Thyroid gland (tissue), 4 donors: ENCODE data around the gene NUDT5. TPM values are rescaled to one million over a fixed set of nuclear protein-coding genes. Genes with fewer than 3 reads are reported as not detected.

Source experiments
- DNase-seq, 2 donors: peaks; one replicate each; pipeline ENCODE4 v3.0.0-alpha.2; 2019
- H3K27ac ChIP-seq, 3 donors: fragments of 200-600 bp; sonication (generic); 1 replicate in 2 of 3; 2 replicates in 1 of 3; pipeline ENCODE4 v1.5.1; 2016 to 2019; ENCODE audit warnings: mild to moderate bottlenecking in 1 of 3, moderate library complexity in 1 of 3
- H3K27me3 ChIP-seq: fragments of 200-600 bp; sonication (generic); one replicate; pipeline ENCODE4 v1.5.1; 2019
- H3K36me3 ChIP-seq, 2 donors: fragments of 200-600 bp; sonication (generic); one replicate each; pipeline ENCODE4 v1.5.1; 2016 to 2019
- H3K4me1 ChIP-seq, 2 donors: fragments of 200-600 bp; sonication (generic); one replicate each; pipeline ENCODE4 v1.5.1; 2017 to 2019
- H3K4me3 ChIP-seq, 3 donors: fragments of 200-600 bp; sonication (generic); replicated peaks in 1 of 3; 1 replicate in 2 of 3; 2 replicates in 1 of 3; pipeline ENCODE4 v1.5.1; 2016; ENCODE audit warnings: mild to moderate bottlenecking in 1 of 3
- H3K9me3 ChIP-seq: fragments of 200-600 bp; sonication (generic); one replicate; pipeline ENCODE4 v1.5.1; 2017
- POLR2A ChIP-seq, 2 donors: fragments of 450-650 bp; IDR thresholded peaks; one replicate each; pipeline ENCODE4 v1.6.1; 2017; ENCODE audit warnings: antibody characterized with exemption in 2 of 2, mild to moderate bottlenecking in 2 of 2, moderate library complexity in 1 of 2
- WGBS, 2 donors: methylation state at CpG; one replicate each; pipeline ENCODE4 v1.1.5; 2017; 5-methylcytosine and 5-hydroxymethylcytosine counted together
- intact Hi-C: fragments of 100-400 bp; cut with DNase I; formaldehyde crosslinking; loops from one replicate; pipeline ENCODE4 v1.15.1; 2023
- total RNA-seq, 4 donors: library from RNA; depleted of rRNA; stranded (reverse); fragments of >200 nt; gene quantifications; one replicate each; pipeline ENCODE4 v1.2.3, GENCODE V29; 2016
- TF ChIP-seq, protein P1 (sequence below), 6 experiments: fragments of 200-600 bp in 3 of 6; fragments of 450-650 bp in 3 of 6; sonication (generic) in 3 of 6; IDR thresholded peaks; one replicate each; pipeline ENCODE4 v1.5.1; 2016 to 2019; ENCODE audit warnings: antibody characterized with exemption in 6 of 6, mild to moderate bottlenecking in 2 of 6, inconsistent platforms in 1 of 6, moderate library complexity in 1 of 6

The NUDT5 gene
- total RNA-seq, 4 donors from 2014 or later: 44.9 to 57.9 (median 51.8) TPM

- DNase-seq: no peak
- Histone ChIP-seq H3K9me3 (no peaks in the 10 kb centered on the region), H3K36me3 (peaks cover 11 to 18% of the 10 kb centered on the region in 2 donors), H3K4me3 (no peak overlapping the region), H3K4me1 (peaks cover 0 to 4% of the 10 kb centered on the region in 2 donors), H3K27me3 (no peaks in the 10 kb centered on the region), H3K27ac (no peak overlapping the region)
- intact Hi-C loops: no loop called here
- WGBS, 2 donors: 90 to 92% methylated on average over 6 of the region's 6 CpGs
- no peak for TF ChIP-seq POLR2A (IDR thresholded peaks at IDR 0.05)
- TF ChIP-seq, protein P1, sequence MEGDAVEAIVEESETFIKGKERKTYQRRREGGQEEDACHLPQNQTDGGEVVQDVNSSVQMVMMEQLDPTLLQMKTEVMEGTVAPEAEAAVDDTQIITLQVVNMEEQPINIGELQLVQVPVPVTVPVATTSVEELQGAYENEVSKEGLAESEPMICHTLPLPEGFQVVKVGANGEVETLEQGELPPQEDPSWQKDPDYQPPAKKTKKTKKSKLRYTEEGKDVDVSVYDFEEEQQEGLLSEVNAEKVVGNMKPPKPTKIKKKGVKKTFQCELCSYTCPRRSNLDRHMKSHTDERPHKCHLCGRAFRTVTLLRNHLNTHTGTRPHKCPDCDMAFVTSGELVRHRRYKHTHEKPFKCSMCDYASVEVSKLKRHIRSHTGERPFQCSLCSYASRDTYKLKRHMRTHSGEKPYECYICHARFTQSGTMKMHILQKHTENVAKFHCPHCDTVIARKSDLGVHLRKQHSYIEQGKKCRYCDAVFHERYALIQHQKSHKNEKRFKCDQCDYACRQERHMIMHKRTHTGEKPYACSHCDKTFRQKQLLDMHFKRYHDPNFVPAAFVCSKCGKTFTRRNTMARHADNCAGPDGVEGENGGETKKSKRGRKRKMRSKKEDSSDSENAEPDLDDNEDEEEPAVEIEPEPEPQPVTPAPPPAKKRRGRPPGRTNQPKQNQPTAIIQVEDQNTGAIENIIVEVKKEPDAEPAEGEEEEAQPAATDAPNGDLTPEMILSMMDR (IDR thresholded peaks at IDR 0.05): no peak
These were observed 7.0 kb downstream of the NUDT5 start for GRCh38 chr10:12188656-12189055.

- TF ChIP-seq, protein P1 (IDR thresholded peaks at IDR 0.05): no peak
- TF ChIP-seq POLR2A (IDR thresholded peaks at IDR 0.05): no peak
- Histone ChIP-seq H3K27me3 (no peaks in the 10 kb centered on the region), H3K36me3 (peaks cover 11 to 18% of the 10 kb centered on the region in 2 donors), H3K4me3 (no peak overlapping the region), H3K4me1 (no peaks in the 10 kb centered on the region), H3K9me3 (no peaks in the 10 kb centered on the region), H3K27ac (no peak overlapping the region)
- intact Hi-C loops: no loop called here
- no peak for DNase-seq
- WGBS, 2 donors: 66 to 69% methylated on average over 5 of the region's 5 CpGs
These were observed 8.3 kb downstream of the NUDT5 start for GRCh38 chr10:12187321-12187905.

DNA sequence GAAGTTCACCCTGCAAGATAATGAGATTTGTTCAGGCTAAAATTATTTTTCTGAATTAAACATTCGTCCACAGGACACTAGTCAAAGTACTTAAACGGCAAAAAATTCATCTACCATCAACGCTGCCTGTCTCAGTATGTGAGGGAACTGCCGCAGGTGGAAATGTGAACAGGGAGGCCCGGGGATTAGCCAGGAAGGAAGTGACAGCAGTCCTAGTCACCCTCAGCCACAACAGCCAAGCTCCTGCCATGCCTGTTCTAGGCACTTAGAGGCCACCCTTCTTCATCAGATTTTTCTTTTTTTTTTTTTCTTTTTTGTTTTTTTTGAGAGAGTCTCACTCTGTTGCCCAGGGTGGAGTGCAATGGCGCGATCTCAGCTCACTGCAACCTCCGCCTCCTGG is 9.4 kb downstream of the NUDT5 start:
- DNase-seq: no peak
- TF ChIP-seq, protein P1 (IDR thresholded peaks at IDR 0.05): no peak
- no peak for TF ChIP-seq POLR2A (IDR thresholded peaks at IDR 0.05)
- Histone ChIP-seq H3K4me1 (no peaks in the 10 kb centered on the region), H3K36me3 (peaks cover 11 to 18% of the 10 kb centered on the region in 2 donors), H3K27ac (no peak overlapping the region), H3K4me3 (no peak overlapping the region), H3K9me3 (no peaks in the 10 kb centered on the region), H3K27me3 (no peaks in the 10 kb centered on the region)
- 84 to 87% methylated on average over 8 of the region's 8 CpGs for WGBS, 2 donors
- intact Hi-C loops: no loop called here

GRCh38 chr10:12184165-12184564 is 11.5 kb downstream of the NUDT5 start:
- no peak overlapping the region for H3K27ac ChIP-seq
- no peaks in the 10 kb centered on the region for H3K27me3 ChIP-seq
- DNase-seq: no peak
- TF ChIP-seq, protein P1 (IDR thresholded peaks at IDR 0.05): no peak
- intact Hi-C loops: no loop called here
- 95 to 99% methylated on average over 7 of the region's 7 CpGs for WGBS, 2 donors
- no peaks in the 10 kb centered on the region for H3K9me3 ChIP-seq
- H3K4me1 ChIP-seq: no peaks in the 10 kb centered on the region
- H3K4me3 ChIP-seq: no peak overlapping the region
- peaks cover 15 to 23% of the 10 kb centered on the region in 2 donors for H3K36me3 ChIP-seq

GRCh38 chr10:12181065-12181775 is 14.5 kb downstream of the NUDT5 start:
- Histone ChIP-seq H3K27ac (no peak overlapping the region), H3K4me3 (no peak overlapping the region), H3K9me3 (no peaks in the 10 kb centered on the region), H3K27me3 (no peaks in the 10 kb centered on the region), H3K36me3 (peaks cover 19 to 42% of the 10 kb centered on the region in 2 donors), H3K4me1 (no peaks in the 10 kb centered on the region)
- peak in 1 of 2 donors; percentile 2 for DNase-seq
- TF ChIP-seq POLR2A (IDR thresholded peaks at IDR 0.05): no peak
- TF ChIP-seq, protein P1 (IDR thresholded peaks at IDR 0.05): no peak
- intact Hi-C loops: no loop called here
- 89 to 92% methylated on average over 13 of the region's 13 CpGs for WGBS, 2 donors
